ENCODE results near the gene WDR13.
A peak's percentile ranks its signal among the peaks of the same experiment; 100 is the strongest.
"Not testable (repeated sequence)": the region's sequence is repeated elsewhere in the genome, so short reads cannot be mapped to it uniquely, and the experiment has no call there.

Gene WDR13

GRCh38 chrX:48597353-48598264, at the start of gene WDR13:
TSS of gene WDR13 (plus strand) at chrX:48597492. CDS start at chrX:48597997, 505 bp downstream.
- peaks cover 17% of the 10 kb centered on the region for H3K4me1 Mint-ChIP-seq
- H3K36me3 Mint-ChIP-seq (ENCODE audit: insufficient read depth): peaks cover 20% of the 10 kb centered on the region
- H3K9me3 Mint-ChIP-seq: no peaks in the 10 kb centered on the region
- no peaks in the 10 kb centered on the region for H3K27me3 Mint-ChIP-seq
- peak within 1 kb of the TSS; percentile 96 for H3K4me3 Mint-ChIP-seq
- ATAC-seq (replicated peaks; ENCODE audit: extremely low read depth, poor library complexity, severe bottlenecking) (peak; percentile 87), DNase-seq (ENCODE audit: low spot score in 2 of 2) (peak; percentile 75 to 81)
- peak within 1 kb of the TSS; percentile 99 for H3K27ac Mint-ChIP-seq (ENCODE audit: low read depth)

GRCh38 chrX:48548871-48549270, 48.4 kb upstream of the WDR13 start:
- DNase-seq (ENCODE audit: low spot score in 2 of 2): no peak
- H3K4me1 Mint-ChIP-seq: no peaks in the 10 kb centered on the region
- ATAC-seq (replicated peaks; ENCODE audit: extremely low read depth, poor library complexity, severe bottlenecking): no peak
- H3K4me3 Mint-ChIP-seq: no peak overlapping the region
- peaks cover 46% of the 10 kb centered on the region for H3K36me3 Mint-ChIP-seq (ENCODE audit: insufficient read depth)
- no peak overlapping the region for H3K27ac Mint-ChIP-seq (ENCODE audit: low read depth)
- H3K27me3 Mint-ChIP-seq: no peaks in the 10 kb centered on the region
- H3K9me3 Mint-ChIP-seq: no peaks in the 10 kb centered on the region

- H3K36me3 Mint-ChIP-seq (ENCODE audit: insufficient read depth): peaks cover 40% of the 10 kb centered on the region
- not testable (repeated sequence) for H3K27ac Mint-ChIP-seq (ENCODE audit: low read depth); H3K9me3 Mint-ChIP-seq; H3K27me3 Mint-ChIP-seq; H3K4me3 Mint-ChIP-seq; DNase-seq (ENCODE audit: low spot score in 2 of 2); ATAC-seq (replicated peaks; ENCODE audit: extremely low read depth, poor library complexity, severe bottlenecking); H3K4me1 Mint-ChIP-seq
Observed at GRCh38 chrX:48555731-48556325, 41.5 kb upstream of the WDR13 start.

- no peak for ATAC-seq (replicated peaks; ENCODE audit: extremely low read depth, poor library complexity, severe bottlenecking)
- no peak overlapping the region for H3K27ac Mint-ChIP-seq (ENCODE audit: low read depth)
Observed at GRCh38 chrX:48558271-48558670, 39.0 kb upstream of the WDR13 start.

GRCh38 chrX:48559636-48560035, 37.7 kb upstream of the WDR13 start:
- Mint-ChIP-seq H3K27ac (ENCODE audit: low read depth) (no peak overlapping the region), H3K9me3 (no peaks in the 10 kb centered on the region), H3K36me3 (ENCODE audit: insufficient read depth) (peaks cover 26% of the 10 kb centered on the region), H3K4me3 (no peak overlapping the region), H3K4me1 (no peaks in the 10 kb centered on the region), H3K27me3 (no peaks in the 10 kb centered on the region)
- no peak for ATAC-seq (replicated peaks; ENCODE audit: extremely low read depth, poor library complexity, severe bottlenecking)
- DNase-seq (ENCODE audit: low spot score in 2 of 2): no peak

More at GRCh38 chrX:48558271-48558670, 39.0 kb upstream of the WDR13 start:
- no peaks in the 10 kb centered on the region for H3K27me3 Mint-ChIP-seq
- DNase-seq (ENCODE audit: low spot score in 2 of 2): no peak
- H3K4me1 Mint-ChIP-seq: no peaks in the 10 kb centered on the region
- no peaks in the 10 kb centered on the region for H3K9me3 Mint-ChIP-seq
- H3K36me3 Mint-ChIP-seq (ENCODE audit: insufficient read depth): peaks cover 32% of the 10 kb centered on the region
- H3K4me3 Mint-ChIP-seq: no peak overlapping the region

- DNase-seq (ENCODE audit: low spot score in 2 of 2): no peak
- Mint-ChIP-seq H3K36me3 (ENCODE audit: insufficient read depth) (peaks cover 24% of the 10 kb centered on the region), H3K27me3 (no peaks in the 10 kb centered on the region), H3K4me1 (no peaks in the 10 kb centered on the region), H3K4me3 (no peak overlapping the region), H3K27ac (ENCODE audit: low read depth) (no peak overlapping the region), H3K9me3 (no peaks in the 10 kb centered on the region)
- ATAC-seq (replicated peaks; ENCODE audit: extremely low read depth, poor library complexity, severe bottlenecking): no peak
Observed at GRCh38 chrX:48560056-48560455, 37.2 kb upstream of the WDR13 start.

GRCh38 chrX:48560681-48561080, 36.6 kb upstream of the WDR13 start:
- H3K4me1 Mint-ChIP-seq: no peaks in the 10 kb centered on the region
- ATAC-seq (replicated peaks; ENCODE audit: extremely low read depth, poor library complexity, severe bottlenecking) (no peak), DNase-seq (ENCODE audit: low spot score in 2 of 2) (no peak)
- no peaks in the 10 kb centered on the region for H3K9me3 Mint-ChIP-seq
- peaks cover 20% of the 10 kb centered on the region for H3K36me3 Mint-ChIP-seq (ENCODE audit: insufficient read depth)
- no peak overlapping the region for H3K27ac Mint-ChIP-seq (ENCODE audit: low read depth)
- H3K4me3 Mint-ChIP-seq: no peak overlapping the region
- no peaks in the 10 kb centered on the region for H3K27me3 Mint-ChIP-seq

- no peak for ATAC-seq (replicated peaks; ENCODE audit: extremely low read depth, poor library complexity, severe bottlenecking)
- DNase-seq (ENCODE audit: low spot score in 2 of 2): no peak
- Mint-ChIP-seq H3K36me3 (ENCODE audit: insufficient read depth) (peaks cover 17% of the 10 kb centered on the region), H3K27ac (ENCODE audit: low read depth) (no peak overlapping the region), H3K4me1 (peaks cover 3% of the 10 kb centered on the region), H3K9me3 (no peaks in the 10 kb centered on the region), H3K4me3 (no peak overlapping the region), H3K27me3 (no peaks in the 10 kb centered on the region)
Observed at GRCh38 chrX:48569958-48570357, 27.3 kb upstream of the WDR13 start.

- ATAC-seq (replicated peaks; ENCODE audit: extremely low read depth, poor library complexity, severe bottlenecking) (peak; percentile 25), DNase-seq (ENCODE audit: low spot score in 2 of 2) (no peak)
- Mint-ChIP-seq H3K36me3 (ENCODE audit: insufficient read depth) (peaks cover 46% of the 10 kb centered on the region), H3K27me3 (no peaks in the 10 kb centered on the region), H3K4me1 (peaks cover 16% of the 10 kb centered on the region), H3K4me3 (peak overlapping the region; percentile 88), H3K9me3 (no peaks in the 10 kb centered on the region), H3K27ac (ENCODE audit: low read depth) (peak overlapping the region; percentile 91)
Observed at GRCh38 chrX:48573690-48574269, 23.5 kb upstream of the WDR13 start.

GRCh38 chrX:48574270-48575266, 22.7 kb upstream of the WDR13 start, which contains the start of gene RBM3:
TSS of gene RBM3 (plus strand) at chrX:48574484. CDS start at chrX:48575181, 697 bp downstream.
- DNase-seq (ENCODE audit: low spot score in 2 of 2) (peak; percentile 73 to 90), ATAC-seq (replicated peaks; ENCODE audit: extremely low read depth, poor library complexity, severe bottlenecking) (peak; percentile 93)
- H3K9me3 Mint-ChIP-seq: no peaks in the 10 kb centered on the region
- H3K4me1 Mint-ChIP-seq: peaks cover 16% of the 10 kb centered on the region
- H3K4me3 Mint-ChIP-seq: peak within 1 kb of the TSS; percentile 88
- H3K27me3 Mint-ChIP-seq: no peaks in the 10 kb centered on the region
- H3K36me3 Mint-ChIP-seq (ENCODE audit: insufficient read depth): peaks cover 49% of the 10 kb centered on the region
- H3K27ac Mint-ChIP-seq (ENCODE audit: low read depth): peak within 1 kb of the TSS; percentile 91

- Mint-ChIP-seq H3K27ac (ENCODE audit: low read depth) (peak overlapping the region; percentile 91), H3K36me3 (ENCODE audit: insufficient read depth) (peaks cover 50% of the 10 kb centered on the region), H3K4me1 (peaks cover 16% of the 10 kb centered on the region), H3K27me3 (no peaks in the 10 kb centered on the region), H3K4me3 (peak overlapping the region; percentile 88), H3K9me3 (no peaks in the 10 kb centered on the region)
- DNase-seq (ENCODE audit: low spot score in 2 of 2) (no peak), ATAC-seq (replicated peaks; ENCODE audit: extremely low read depth, poor library complexity, severe bottlenecking) (no peak)
Observed at GRCh38 chrX:48575642-48576041, 21.6 kb upstream of the WDR13 start.

- Mint-ChIP-seq H3K27me3 (no peaks in the 10 kb centered on the region), H3K9me3 (no peaks in the 10 kb centered on the region), H3K4me1 (peaks cover 16% of the 10 kb centered on the region), H3K4me3 (peak overlapping the region; percentile 88), H3K27ac (ENCODE audit: low read depth) (peak overlapping the region; percentile 91), H3K36me3 (ENCODE audit: insufficient read depth) (peaks cover 50% of the 10 kb centered on the region)
- ATAC-seq (replicated peaks; ENCODE audit: extremely low read depth, poor library complexity, severe bottlenecking): no peak
- no peak for DNase-seq (ENCODE audit: low spot score in 2 of 2)
Observed at GRCh38 chrX:48576108-48576507, 21.2 kb upstream of the WDR13 start.

Measured in central memory CD8-positive, alpha-beta T cell (primary cell).